Cerebellar nuclear complex (tissue), 1 donor: Measurements from ENCODE around the gene TNFSF13.

Source experiments
- DNase-seq, 2 experiments: peaks; one replicate each; lab custom pipeline; 2025; lab: John Stamatoyannopoulos, UW

TNFSF13 gene

DNA sequence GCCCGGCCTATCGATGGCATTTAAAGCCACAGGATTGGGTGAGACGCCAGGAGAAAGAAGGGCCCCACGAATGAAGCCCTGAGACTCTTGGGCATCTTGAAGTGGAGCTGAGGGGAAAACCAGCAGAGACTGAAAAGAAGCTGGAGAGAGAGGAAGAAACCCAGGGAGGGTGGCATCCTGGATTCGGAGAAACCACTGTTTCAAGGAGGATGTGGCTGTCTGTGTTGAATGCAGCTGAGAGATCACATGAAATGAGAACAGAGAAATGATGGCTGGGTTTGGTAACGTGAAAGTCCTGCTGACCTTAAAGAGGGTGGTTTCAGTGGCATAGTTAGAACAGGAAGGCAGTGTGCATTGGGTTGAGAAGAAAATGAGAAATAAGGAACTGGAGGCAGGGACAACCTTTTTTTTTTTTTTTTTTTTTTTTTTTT, 5.9 kb upstream of the TNFSF13 start:
- DNase-seq: no peak

DNA sequence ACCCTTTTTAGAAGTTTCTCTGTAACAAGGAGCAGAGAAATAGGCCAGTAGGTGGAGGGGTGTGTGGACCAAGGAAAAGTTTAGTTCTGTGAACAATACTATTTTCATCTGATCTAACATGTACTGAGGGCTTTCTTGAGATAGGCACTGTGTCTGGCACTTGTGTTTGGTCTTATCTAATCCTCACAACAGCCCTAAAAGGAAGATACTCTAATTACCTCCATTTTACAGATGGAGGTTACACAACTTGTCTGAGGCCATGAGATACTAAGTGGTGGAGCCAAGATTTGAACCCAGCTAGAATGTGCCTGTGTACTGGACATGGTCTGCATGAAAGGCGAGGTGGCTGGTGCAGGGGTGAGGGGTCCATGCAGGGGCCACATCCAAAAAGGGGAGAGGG, 5.2 kb upstream of the TNFSF13 start:
- DNase-seq: no peak

- no peak for DNase-seq
Measured at GRCh38 chr17:7555320-7555948, 3.1 kb upstream of the TNFSF13 start.

DNA sequence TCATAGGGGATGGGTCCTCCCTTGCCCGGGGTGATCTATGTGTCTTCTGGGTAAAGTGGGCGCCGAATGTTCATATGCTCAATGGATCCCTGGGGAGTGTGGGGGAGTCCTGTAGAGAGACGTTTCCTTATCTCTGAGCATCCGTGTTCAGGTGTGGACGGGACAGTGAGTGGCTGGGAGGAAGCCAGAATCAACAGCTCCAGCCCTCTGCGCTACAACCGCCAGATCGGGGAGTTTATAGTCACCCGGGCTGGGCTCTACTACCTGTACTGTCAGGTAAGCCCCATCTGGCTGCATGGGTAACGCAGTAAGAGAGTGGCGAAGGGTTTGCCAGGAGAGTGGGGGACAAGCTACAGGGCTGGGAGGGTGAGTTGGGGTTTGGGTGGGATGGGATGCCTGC, 1.9 kb upstream of the TNFSF13 start:
- no peak for DNase-seq

DNA sequence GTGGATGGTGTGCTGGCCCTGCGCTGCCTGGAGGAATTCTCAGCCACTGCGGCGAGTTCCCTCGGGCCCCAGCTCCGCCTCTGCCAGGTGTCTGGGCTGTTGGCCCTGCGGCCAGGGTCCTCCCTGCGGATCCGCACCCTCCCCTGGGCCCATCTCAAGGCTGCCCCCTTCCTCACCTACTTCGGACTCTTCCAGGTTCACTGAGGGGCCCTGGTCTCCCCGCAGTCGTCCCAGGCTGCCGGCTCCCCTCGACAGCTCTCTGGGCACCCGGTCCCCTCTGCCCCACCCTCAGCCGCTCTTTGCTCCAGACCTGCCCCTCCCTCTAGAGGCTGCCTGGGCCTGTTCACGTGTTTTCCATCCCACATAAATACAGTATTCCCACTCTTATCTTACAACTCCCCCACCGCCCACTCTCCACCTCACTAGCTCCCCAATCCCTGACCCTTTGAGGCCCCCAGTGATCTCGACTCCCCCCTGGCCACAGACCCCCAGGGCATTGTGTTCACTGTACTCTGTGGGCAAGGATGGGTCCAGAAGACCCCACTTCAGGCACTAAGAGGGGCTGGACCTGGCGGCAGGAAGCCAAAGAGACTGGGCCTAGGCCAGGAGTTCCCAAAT, 1.3 kb upstream of the TNFSF13 start:
- no peak for DNase-seq

DNA sequence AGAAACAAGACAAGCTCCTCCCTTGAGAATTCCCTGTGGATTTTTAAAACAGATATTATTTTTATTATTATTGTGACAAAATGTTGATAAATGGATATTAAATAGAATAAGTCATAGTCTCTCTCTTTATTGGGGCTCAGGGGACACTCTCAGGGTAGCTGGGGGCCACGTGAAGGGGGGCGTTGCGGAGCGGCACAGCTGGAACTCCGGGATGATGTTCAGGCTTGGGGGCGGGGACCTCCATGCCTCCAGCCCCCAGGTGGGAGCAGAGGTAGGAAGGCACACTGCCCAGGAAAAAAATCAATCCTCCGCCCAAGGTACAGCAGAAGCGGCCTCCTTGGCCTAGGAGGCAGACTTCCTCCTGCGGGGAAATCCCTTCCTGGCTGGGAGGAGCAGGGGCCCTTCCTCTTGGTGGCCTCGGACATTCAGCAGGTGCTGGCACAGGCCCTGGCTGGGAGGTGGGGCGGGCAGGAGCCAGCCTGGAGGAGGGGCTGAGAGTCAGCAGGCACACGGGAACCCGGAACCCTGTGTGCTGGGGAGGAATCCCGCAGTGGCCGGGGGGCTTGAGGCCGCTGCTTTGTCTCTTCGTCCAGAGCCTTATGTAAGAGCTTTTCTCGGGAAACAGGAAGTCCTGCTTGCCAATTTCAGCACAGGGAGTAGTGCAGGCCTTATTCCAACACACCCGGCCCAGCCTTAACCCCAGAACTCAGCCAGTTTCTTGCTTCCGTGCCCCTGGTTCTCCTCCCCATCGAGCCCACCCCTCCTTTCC, 591 bp upstream of the TNFSF13 start:
- peak in 1 of 2 experiments; percentile 36 for DNase-seq

DNA sequence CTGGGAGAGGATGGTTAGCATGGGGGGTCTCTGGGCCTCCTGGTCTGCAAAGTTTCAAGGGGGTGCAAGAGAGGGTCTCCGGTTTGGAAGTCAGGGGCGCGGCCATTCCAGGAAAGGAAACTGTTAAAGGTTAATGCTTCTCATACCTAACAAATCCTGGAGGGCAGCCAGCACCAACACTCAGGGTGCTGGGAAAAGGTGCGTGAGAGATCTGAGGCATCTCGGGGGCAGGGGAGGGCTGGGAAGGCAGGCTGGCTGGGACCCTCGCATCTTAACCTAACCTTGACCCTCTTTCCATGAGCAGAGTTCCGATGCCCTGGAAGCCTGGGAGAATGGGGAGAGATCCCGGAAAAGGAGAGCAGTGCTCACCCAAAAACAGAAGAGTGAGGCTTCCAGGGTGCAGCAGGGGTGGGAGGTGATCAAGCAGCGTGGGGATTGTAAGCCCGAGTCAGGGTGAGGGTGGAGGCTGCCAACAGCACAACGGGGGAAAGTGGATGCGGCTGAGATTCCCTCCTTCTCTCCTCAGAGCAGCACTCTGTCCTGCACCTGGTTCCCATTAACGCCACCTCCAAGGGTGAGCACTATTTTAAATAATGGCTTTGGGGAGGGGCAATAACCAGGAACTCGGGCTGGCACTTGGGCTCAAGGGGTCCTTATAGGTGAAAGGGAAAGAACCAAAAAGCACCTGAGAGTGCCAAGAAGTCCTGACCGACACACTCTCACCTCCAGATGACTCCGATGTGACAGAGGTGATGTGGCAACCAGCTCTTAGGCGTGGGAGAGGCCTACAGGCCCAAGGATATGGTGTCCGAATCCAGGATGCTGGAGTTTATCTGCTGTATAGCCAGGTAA, 996 bp downstream of the TNFSF13 start:
- DNase-seq: no peak

GRCh38 chr17:7560172-7561027, 1.9 kb downstream of the TNFSF13 start:
- peak in 1 of 2 experiments; percentile 19 for DNase-seq

DNA sequence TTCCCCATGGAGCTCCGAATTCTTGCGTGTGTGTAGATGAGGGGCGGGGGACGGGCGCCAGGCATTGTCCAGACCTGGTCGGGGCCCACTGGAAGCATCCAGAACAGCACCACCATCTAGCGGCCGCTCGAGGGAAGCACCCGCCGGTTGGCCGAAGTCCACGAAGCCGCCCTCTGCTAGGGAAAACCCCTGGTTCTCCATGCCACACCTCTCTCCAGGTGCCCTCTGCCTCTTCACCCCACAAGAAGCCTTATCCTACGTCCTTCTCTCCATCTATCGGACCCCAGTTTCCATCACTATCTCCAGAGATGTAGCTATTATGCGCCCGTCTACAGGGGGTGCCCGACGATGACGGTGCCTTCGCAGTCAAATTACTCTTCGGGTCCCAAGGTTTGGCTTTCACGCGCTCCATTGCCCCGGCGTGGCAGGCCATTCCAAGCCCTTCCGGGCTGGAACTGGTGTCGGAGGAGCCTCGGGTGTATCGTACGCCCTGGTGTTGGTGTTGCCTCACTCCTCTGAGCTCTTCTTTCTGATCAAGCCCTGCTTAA, 2.6 kb downstream of the TNFSF13 start:
- DNase-seq: peak in 1 of 2 experiments; percentile 46

- DNase-seq: peak in 1 of 2 experiments; percentile 41
Measured at GRCh38 chr17:7561589-7562207, 3.1 kb downstream of the TNFSF13 start, which contains the start of gene SENP3. SENP3 (plus strand) TSS chr17:7561919; CDS start chr17:7563077, 1,158 bp downstream.

DNA sequence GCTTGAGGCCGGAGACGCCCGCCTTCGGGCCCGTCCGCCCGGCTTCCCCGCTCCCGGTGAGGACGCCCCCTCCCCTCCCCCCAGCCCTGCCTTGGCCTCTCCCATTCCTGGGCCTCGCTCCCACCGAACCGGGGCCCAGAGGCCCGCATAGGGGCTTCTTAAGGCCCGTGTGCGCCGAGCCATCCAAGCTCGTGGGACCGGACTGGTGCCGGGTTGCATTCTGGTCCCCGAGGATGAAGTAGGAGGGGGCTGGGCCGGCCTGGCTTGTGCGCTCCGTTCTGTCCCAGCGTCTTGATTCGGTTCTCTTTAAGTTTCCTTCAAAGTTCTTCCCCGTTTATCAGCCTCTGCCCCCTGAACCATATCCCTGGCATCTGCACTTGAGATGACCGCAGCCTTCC, 3.7 kb downstream of the TNFSF13 start:
- no peak for DNase-seq

- no peak for DNase-seq
Measured at GRCh38 chr17:7563115-7563869, 4.7 kb downstream of the TNFSF13 start.

DNA sequence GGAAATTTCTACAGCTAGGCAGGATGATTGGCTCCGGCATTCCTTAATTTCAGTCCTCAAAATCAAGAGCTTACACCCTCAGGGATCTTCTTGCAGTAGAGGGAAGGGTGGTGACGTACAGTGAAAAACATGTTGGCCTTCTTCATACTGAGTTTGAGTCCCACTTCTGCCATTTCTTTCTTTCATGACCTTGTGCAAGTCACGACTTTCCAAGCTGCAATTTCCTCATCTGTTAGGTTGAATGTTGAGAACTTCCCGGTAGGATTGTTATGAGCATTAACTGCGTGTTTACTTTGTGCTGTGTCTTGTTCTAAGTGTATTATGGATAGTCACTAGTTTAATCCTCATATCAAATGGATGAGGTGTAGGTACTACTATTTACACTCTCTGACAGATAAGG, 11.0 kb downstream of the TNFSF13 start:
- no peak for DNase-seq

- no peak for DNase-seq
Measured at GRCh38 chr17:7570351-7570750, 11.8 kb downstream of the TNFSF13 start.

DNA sequence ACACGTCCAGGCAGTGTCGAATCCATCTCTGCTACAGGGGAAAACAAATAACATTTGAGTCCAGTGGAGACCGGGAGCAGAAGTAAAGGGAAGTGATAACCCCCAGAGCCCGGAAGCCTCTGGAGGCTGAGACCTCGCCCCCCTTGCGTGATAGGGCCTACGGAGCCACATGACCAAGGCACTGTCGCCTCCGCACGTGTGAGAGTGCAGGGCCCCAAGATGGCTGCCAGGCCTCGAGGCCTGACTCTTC, 13.7 kb downstream of the TNFSF13 start:
- no peak for DNase-seq

- peak; percentile 97 to 99 for DNase-seq
Measured at GRCh38 chr17:7572588-7573323, 14.2 kb downstream of the TNFSF13 start.

DNA sequence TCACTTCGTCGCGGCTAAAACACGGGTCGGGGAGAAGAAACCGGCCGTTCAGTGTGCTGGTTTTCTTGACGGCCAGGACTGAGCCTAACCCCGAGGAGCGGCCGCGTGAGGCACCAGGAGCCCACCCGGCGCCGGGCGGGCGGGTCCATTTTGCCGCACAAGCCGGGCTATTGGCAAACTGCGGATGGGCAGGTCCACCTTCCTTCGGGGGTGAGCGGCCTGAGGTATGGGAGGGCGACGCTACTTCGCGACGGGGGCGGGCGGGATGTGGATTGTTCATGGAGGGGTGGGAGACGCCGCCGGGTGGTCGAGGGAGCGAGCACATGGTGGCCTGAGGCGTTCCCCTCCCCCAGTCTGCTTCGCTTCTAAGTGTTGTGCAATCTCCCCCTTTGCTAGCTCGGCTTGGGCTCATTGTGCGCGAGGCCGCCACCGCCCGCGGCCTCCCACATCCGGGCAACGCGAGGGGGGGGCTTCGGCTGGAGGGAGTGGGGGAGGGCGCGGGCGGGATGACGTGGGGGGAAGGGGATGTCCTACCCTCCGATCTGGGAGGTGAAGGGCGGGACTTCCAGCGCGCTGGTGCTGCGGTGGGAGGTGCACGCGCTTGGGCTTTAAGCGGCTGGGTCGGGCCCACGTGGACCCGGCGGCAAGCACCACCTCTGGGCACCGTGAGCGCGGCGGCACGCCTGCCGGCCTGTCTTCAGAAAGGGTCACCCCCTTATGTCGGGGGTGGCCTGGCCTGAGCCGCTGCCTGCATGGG, 15.0 kb downstream of the TNFSF13 start:
- no peak for DNase-seq

- no peak for DNase-seq
Measured at GRCh38 chr17:7574176-7574953, 15.8 kb downstream of the TNFSF13 start.
